CD4-positive, CD25-positive, alpha-beta regulatory T cell (primary cell): ENCODE measurements around the gene HELQ. TPM values are rescaled to one million over a fixed set of nuclear protein-coding genes. Genes with fewer than 3 reads are reported as not detected.
"Not testable (repeated sequence)": the region's sequence is repeated elsewhere in the genome, so short reads cannot be mapped to it uniquely, and the experiment has no call there.

Experiments
- ATAC-seq, 2 donors: fragments of 150-1000 bp; cut with Tn5 transposase; one replicate each; pipeline ENCODE4 v1.10.0; 2021; ENCODE audit warnings: low read depth in 2 of 2, moderate number of reproducible peaks in 2 of 2, moderate library complexity in 1 of 2
- DNase-seq, 3 donors: peaks; one replicate each; pipeline versions ENCODE4 v3.0.0 to v3.0.0-alpha.2; 2012 to 2022; ENCODE audit warnings: mixed read lengths in 1 of 3
- H3K27ac ChIP-seq: one replicate; pipeline ENCODE4 v1.7.0; 2013; ENCODE audit warnings: mild to moderate bottlenecking, low read length; ENCODE audit not compliant: insufficient read depth, poor library complexity, severe bottlenecking
- H3K27me3 ChIP-seq: one replicate; pipeline ENCODE4 v1.7.0; 2013; ENCODE audit warnings: low read length; ENCODE audit not compliant: control insufficient read depth, insufficient read depth
- H3K36me3 ChIP-seq: one replicate; pipeline ENCODE4 v1.7.0; 2013; ENCODE audit warnings: mild to moderate bottlenecking, low read length, moderate library complexity; ENCODE audit not compliant: control insufficient read depth, insufficient read depth
- H3K4me1 ChIP-seq: 2 replicates; pipeline ENCODE4 v1.7.0; 2013; ENCODE audit warnings: mild to moderate bottlenecking, low read length; ENCODE audit not compliant: insufficient read depth, control insufficient read depth, poor library complexity, severe bottlenecking
- H3K4me3 ChIP-seq: one replicate; pipeline ENCODE4 v1.7.0; 2013; ENCODE audit warnings: low read depth, mild to moderate bottlenecking, low read length, moderate library complexity
- H3K9me3 ChIP-seq, 2 experiments: 1 replicate in 1 of 2; 2 replicates in 1 of 2; pipeline ENCODE4 v1.7.0; 2013; ENCODE audit warnings: low read length in 2 of 2, mild to moderate bottlenecking in 1 of 2, moderate library complexity in 1 of 2; ENCODE audit not compliant: control insufficient read depth in 2 of 2
- H3K27ac Mint-ChIP-seq, 3 donors: one replicate each; pipeline ENCODE4 v1.8.0; 2020 to 2022; ENCODE audit warnings: mild to moderate bottlenecking in 3 of 3, mixed read lengths in 3 of 3, moderate library complexity in 2 of 3
- H3K27me3 Mint-ChIP-seq: one replicate; pipeline ENCODE4 v1.8.0; 2022; ENCODE audit warnings: mild to moderate bottlenecking, mixed read lengths
- H3K36me3 Mint-ChIP-seq: one replicate; pipeline ENCODE4 v1.8.0; 2020; ENCODE audit warnings: mixed read lengths
- H3K4me1 Mint-ChIP-seq, 4 donors: one replicate each; pipeline ENCODE4 v1.8.0; 2020 to 2022; ENCODE audit warnings: mixed read lengths in 4 of 4, mild to moderate bottlenecking in 1 of 4
- H3K4me3 Mint-ChIP-seq, 4 donors: one replicate each; pipeline ENCODE4 v1.8.0; 2020 to 2022; ENCODE audit warnings: mild to moderate bottlenecking in 4 of 4, mixed read lengths in 4 of 4, moderate library complexity in 3 of 4
- H3K9me3 Mint-ChIP-seq, 7 donors: one replicate each; pipeline ENCODE4 v1.8.0; 2020 to 2022; ENCODE audit warnings: mixed read lengths in 7 of 7, mild to moderate bottlenecking in 3 of 7, moderate library complexity in 2 of 7
- polyA plus RNA-seq, 4 donors: library from polyadenylated mRNA; unstranded; fragments of 300-500 nt; fragmentation: Illumina TruSeq; gene quantifications; one replicate each; pipeline ENCODE4 v1.2.3, GENCODE V29; 2021
- total RNA-seq: library from RNA; stranded (reverse); gene quantifications from one replicate; pipeline ENCODE4 v1.2.3, GENCODE V29; 2022

Gene HELQ
- total and polyA plus RNA-seq, 5 donors from 2014 or later = 23.8 to 37.8 (median 27.1) TPM

GRCh38 chr4:83417566-83417965 is 38.1 kb downstream of the HELQ start:
- peaks cover 41% of the 10 kb centered on the region for H3K36me3 Mint-ChIP-seq
- Histone ChIP-seq H3K27ac (no peak overlapping the region), H3K27me3 (no peaks in the 10 kb centered on the region), H3K4me3 (no peak overlapping the region), H3K36me3 (peaks cover 63% of the 10 kb centered on the region), H3K9me3 (no peaks in the 10 kb centered on the region), H3K4me1 (no peaks in the 10 kb centered on the region)
- no peaks in the 10 kb centered on the region for H3K9me3 Mint-ChIP-seq
- DNase-seq (no peak), ATAC-seq (no peak)
- H3K4me3 Mint-ChIP-seq = no peak overlapping the region
- H3K4me1 Mint-ChIP-seq = peaks cover 0 to 2% (median 0%) of the 10 kb centered on the region in 4 donors
- no peak overlapping the region for H3K27ac Mint-ChIP-seq
- no peaks in the 10 kb centered on the region for H3K27me3 Mint-ChIP-seq

GRCh38 chr4:83413676-83414075 is 41.9 kb downstream of the HELQ start:
- Histone ChIP-seq H3K27ac (no peak overlapping the region), H3K27me3 (no peaks in the 10 kb centered on the region), H3K4me1 (no peaks in the 10 kb centered on the region), H3K36me3 (peaks cover 65% of the 10 kb centered on the region), H3K4me3 (no peak overlapping the region), H3K9me3 (no peaks in the 10 kb centered on the region)
- H3K9me3 Mint-ChIP-seq = no peaks in the 10 kb centered on the region
- no peak overlapping the region for H3K4me3 Mint-ChIP-seq
- H3K36me3 Mint-ChIP-seq = peaks cover 43% of the 10 kb centered on the region
- H3K27ac Mint-ChIP-seq = no peak overlapping the region
- no peaks in the 10 kb centered on the region for H3K27me3 Mint-ChIP-seq
- DNase-seq (no peak), ATAC-seq (no peak)
- peaks cover 0 to 6% (median 2%) of the 10 kb centered on the region in 4 donors for H3K4me1 Mint-ChIP-seq

GRCh38 chr4:83408908-83409307 is 46.7 kb downstream of the HELQ start:
- H3K36me3 Mint-ChIP-seq = peaks cover 42% of the 10 kb centered on the region

GRCh38 chr4:83405844-83406816 is 49.5 kb downstream of the HELQ start:
- no peak overlapping the region for H3K27ac ChIP-seq
- Mint-ChIP-seq H3K9me3 (peaks cover 0 to 7% (median 0%) of the 10 kb centered on the region in 7 donors), H3K27ac (peak overlapping the region in 2 of 3 donors; percentile 26 to 52), H3K4me3 (no peak overlapping the region), H3K36me3 (peaks cover 27% of the 10 kb centered on the region), H3K4me1 (peaks cover 0 to 11% (median 5%) of the 10 kb centered on the region in 4 donors), H3K27me3 (no peaks in the 10 kb centered on the region)
- H3K27me3 ChIP-seq = no peaks in the 10 kb centered on the region
- H3K4me1 ChIP-seq = no peaks in the 10 kb centered on the region
- no peaks in the 10 kb centered on the region for H3K9me3 ChIP-seq
- H3K4me3 ChIP-seq = no peak overlapping the region
- peaks cover 29% of the 10 kb centered on the region for H3K36me3 ChIP-seq
- no peak for ATAC-seq
- no peak for DNase-seq

More at GRCh38 chr4:83408908-83409307, 46.7 kb downstream of the HELQ start:
- no peak overlapping the region for H3K4me3 ChIP-seq
- H3K36me3 ChIP-seq = peaks cover 42% of the 10 kb centered on the region
- Mint-ChIP-seq H3K27me3 (no peaks in the 10 kb centered on the region), H3K9me3 (no peaks in the 10 kb centered on the region), H3K4me3 (no peak overlapping the region), H3K4me1 (peaks cover 0 to 11% (median 3%) of the 10 kb centered on the region in 4 donors), H3K27ac (peak overlapping the region; percentile 38 to 84 (median 74))
- H3K9me3 ChIP-seq = no peaks in the 10 kb centered on the region
- ATAC-seq (no peak), DNase-seq (no peak)
- H3K27ac ChIP-seq = no peak overlapping the region
- H3K4me1 ChIP-seq = no peaks in the 10 kb centered on the region
- no peaks in the 10 kb centered on the region for H3K27me3 ChIP-seq

GRCh38 chr4:83398158-83398557 is 57.5 kb downstream of the HELQ start:
- H3K36me3 ChIP-seq, H3K9me3 ChIP-seq, H3K4me1 ChIP-seq, ATAC-seq, H3K4me3 ChIP-seq, H3K27ac ChIP-seq, H3K27me3 Mint-ChIP-seq, H3K4me1 Mint-ChIP-seq, H3K4me3 Mint-ChIP-seq, H3K27me3 ChIP-seq, H3K27ac Mint-ChIP-seq: not testable (repeated sequence)
- DNase-seq = peak in 2 of 3 donors; percentile 10 to 13
- Mint-ChIP-seq H3K9me3 (peaks cover 0 to 15% (median 6%) of the 10 kb centered on the region in 7 donors), H3K36me3 (peaks cover 28% of the 10 kb centered on the region)

- ATAC-seq (no peak), DNase-seq (no peak)
- peaks cover 9% of the 10 kb centered on the region for H3K27me3 Mint-ChIP-seq
- H3K4me1 Mint-ChIP-seq = peaks cover 0 to 7% (median 6%) of the 10 kb centered on the region in 4 donors
- H3K27ac Mint-ChIP-seq = no peak overlapping the region
- peaks cover 0 to 6% (median 0%) of the 10 kb centered on the region in 7 donors for H3K9me3 Mint-ChIP-seq
- Histone ChIP-seq H3K9me3 (peaks cover 0 to 2% of the 10 kb centered on the region in 2 experiments), H3K27ac (no peak overlapping the region), H3K27me3 (no peaks in the 10 kb centered on the region), H3K4me1 (no peaks in the 10 kb centered on the region), H3K36me3 (no peaks in the 10 kb centered on the region), H3K4me3 (no peak overlapping the region)
- H3K4me3 Mint-ChIP-seq = no peak overlapping the region
- peaks cover 8% of the 10 kb centered on the region for H3K36me3 Mint-ChIP-seq
These were observed 61.7 kb downstream of the HELQ start for GRCh38 chr4:83393908-83394307.

- Mint-ChIP-seq H3K9me3 (peaks cover 0 to 3% (median 0%) of the 10 kb centered on the region in 7 donors), H3K36me3 (peaks cover 2% of the 10 kb centered on the region), H3K4me1 (peaks cover 3 to 12% (median 9%) of the 10 kb centered on the region in 4 donors), H3K27ac (no peak overlapping the region), H3K4me3 (no peak overlapping the region), H3K27me3 (peaks cover 9% of the 10 kb centered on the region)
- H3K4me1 ChIP-seq = peaks cover 5% of the 10 kb centered on the region
- no peak for ATAC-seq
- no peak overlapping the region for H3K4me3 ChIP-seq
- DNase-seq = no peak
- H3K36me3 ChIP-seq = no peaks in the 10 kb centered on the region
- peaks cover 0 to under 1% of the 10 kb centered on the region in 2 experiments for H3K9me3 ChIP-seq
- H3K27me3 ChIP-seq = no peaks in the 10 kb centered on the region
- H3K27ac ChIP-seq = no peak overlapping the region
These were observed 63.1 kb downstream of the HELQ start for GRCh38 chr4:83392562-83392961.
